Testis (tissue), 3 donors: ENCODE data around the gene PILRA. TPM values are rescaled to one million over a fixed set of nuclear protein-coding genes. Genes with fewer than 3 reads are reported as not detected.
A peak's percentile ranks its signal among the peaks of the same experiment; 100 is the strongest.

Experiments used
- DNase-seq: peaks from one replicate; pipeline ENCODE4 v3.0.0-alpha.2; 2019
- H3K27ac ChIP-seq, 2 donors: fragments of 200-600 bp; sonication (generic); one replicate each; pipeline ENCODE4 v1.5.1; 2019
- H3K27me3 ChIP-seq: fragments of 200-600 bp; sonication (generic); one replicate; pipeline ENCODE4 v1.5.1; 2019
- H3K36me3 ChIP-seq: fragments of 200-600 bp; sonication (generic); one replicate; pipeline ENCODE4 v1.5.1; 2017; ENCODE audit warnings: low read depth; ENCODE audit errors: missing control alignments
- H3K4me1 ChIP-seq: fragments of 200-600 bp; sonication (generic); one replicate; pipeline ENCODE4 v1.5.1; 2019
- H3K4me3 ChIP-seq, 2 donors: fragments of 200-600 bp; sonication (generic); one replicate each; pipeline ENCODE4 v1.5.1; 2017 to 2019
- H3K9me3 ChIP-seq: fragments of 200-600 bp; sonication (generic); one replicate; pipeline ENCODE4 v1.5.1; 2017
- CTCF ChIP-seq, 3 experiments: fragments of 450-650 bp in 2 of 3; fragments of 200-600 bp in 1 of 3; sonication (generic) in 1 of 3; IDR thresholded peaks; one replicate each; pipeline ENCODE4 v1.5.1; 2016 to 2019; ENCODE audit warnings: antibody characterized with exemption in 3 of 3, mild to moderate bottlenecking in 2 of 3, moderate library complexity in 1 of 3
- POLR2A ChIP-seq: fragments of 450-650 bp; IDR thresholded peaks from one replicate; pipeline ENCODE4 v1.6.1; 2017; ENCODE audit warnings: antibody characterized with exemption, mild to moderate bottlenecking, moderate library complexity
- WGBS, 2 donors: methylation state at CpG; one replicate each; pipeline ENCODE4 v1.1.5; 2018; 5-methylcytosine and 5-hydroxymethylcytosine counted together
- intact Hi-C: fragments of 100-400 bp; cut with DNase I; formaldehyde crosslinking; loops from one replicate; pipeline ENCODE4 v1.15.1; 2023; ENCODE audit warnings: low total_unique reads
- polyA plus RNA-seq: library from polyadenylated mRNA; stranded (reverse); fragments of 350-450 nt; fragmentation: Illumina TruSeq; extraction: RNeasy Lipid Tissue Mini Kit (QIAGEN cat#74804); gene quantifications from one replicate; pipeline ENCODE4 v1.2.3, GENCODE V29; 2014; ENCODE audit warnings: low read depth, low replicate concordance; ENCODE audit not compliant: insufficient read depth
- total RNA-seq, 2 donors: library from RNA; depleted of rRNA; stranded (reverse); fragments of >200 nt; gene quantifications; one replicate each; pipeline ENCODE4 v1.2.3, GENCODE V29; 2016

Gene PILRA
- total and polyA plus RNA-seq, 3 donors from 2014 or later, result 12.0 to 18.0 (median 16.3) TPM

- 87% methylated on average over 13 to 16 of the region's 16 CpGs for WGBS, 2 donors
Observed at GRCh38 chr7:100366411-100367250, 6.7 kb upstream of the PILRA start.

GRCh38 chr7:100367251-100367620 is 6.1 kb upstream of the PILRA start:
- Histone ChIP-seq H3K4me1 (peaks cover 7% of the 10 kb centered on the region), H3K36me3 (no peaks in the 10 kb centered on the region), H3K4me3 (no peak overlapping the region), H3K9me3 (no peaks in the 10 kb centered on the region), H3K27me3 (no peaks in the 10 kb centered on the region), H3K27ac (no peak overlapping the region)
- no peak for DNase-seq
- WGBS, 2 donors, result 97% methylated on average over 4 to 8 of the region's 8 CpGs
- intact Hi-C loops, result no loop called here
- TF ChIP-seq CTCF (IDR thresholded peaks at IDR 0.05) (no peak), POLR2A (no peak)

More at GRCh38 chr7:100366411-100367250, 6.7 kb upstream of the PILRA start:
- Histone ChIP-seq H3K36me3 (no peaks in the 10 kb centered on the region), H3K4me3 (no peak overlapping the region), H3K27ac (no peak overlapping the region), H3K4me1 (peaks cover 1% of the 10 kb centered on the region), H3K9me3 (no peaks in the 10 kb centered on the region), H3K27me3 (no peaks in the 10 kb centered on the region)
- intact Hi-C loops, result no loop called here
- TF ChIP-seq POLR2A (no peak), CTCF (IDR thresholded peaks at IDR 0.05) (no peak)
- DNase-seq, result no peak

- peaks cover 12% of the 10 kb centered on the region for H3K4me1 ChIP-seq
- peak overlapping the region in 1 of 2 donors; percentile 44 for H3K27ac ChIP-seq
- H3K9me3 ChIP-seq, result no peaks in the 10 kb centered on the region
- no peak for DNase-seq
- no peak overlapping the region for H3K4me3 ChIP-seq
- TF ChIP-seq POLR2A (no peak), CTCF (IDR thresholded peaks at IDR 0.05) (no peak)
- intact Hi-C loops, result no loop called here
- 84 to 90% methylated on average over 12 of the region's 12 CpGs for WGBS, 2 donors
- H3K27me3 ChIP-seq, result no peaks in the 10 kb centered on the region
- no peaks in the 10 kb centered on the region for H3K36me3 ChIP-seq
Observed at GRCh38 chr7:100367676-100368613, 5.3 kb upstream of the PILRA start.

GRCh38 chr7:100369105-100369504 is 4.2 kb upstream of the PILRA start:
- Histone ChIP-seq H3K36me3 (no peaks in the 10 kb centered on the region), H3K27me3 (no peaks in the 10 kb centered on the region), H3K27ac (peak overlapping the region; percentile 31 to 44), H3K9me3 (no peaks in the 10 kb centered on the region), H3K4me3 (no peak overlapping the region), H3K4me1 (peaks cover 21% of the 10 kb centered on the region)
- 76 to 79% methylated on average over 6 of the region's 6 CpGs for WGBS, 2 donors
- TF ChIP-seq POLR2A, result no peak
- peak; percentile 49 for DNase-seq
- intact Hi-C loops, result no loop called here

- Histone ChIP-seq H3K4me1 (peaks cover 21% of the 10 kb centered on the region), H3K4me3 (no peak overlapping the region), H3K27me3 (no peaks in the 10 kb centered on the region), H3K27ac (peak overlapping the region in 1 of 2 donors; percentile 36), H3K36me3 (no peaks in the 10 kb centered on the region), H3K9me3 (no peaks in the 10 kb centered on the region)
- intact Hi-C loops, result no loop called here
- no peak for DNase-seq
- 42 to 64% methylated on average over 4 of the region's 4 CpGs for WGBS, 2 donors
- TF ChIP-seq POLR2A, result no peak
Observed at GRCh38 chr7:100370303-100370702, 3.0 kb upstream of the PILRA start.
